CD1c-positive myeloid dendritic cell (primary cell): Measurements from ENCODE around the gene DPYSL4.
A peak's percentile ranks its signal among the peaks of the same experiment; 100 is the strongest.
"Not testable (repeated sequence)": the region's sequence is repeated elsewhere in the genome, so short reads cannot be mapped to it uniquely, and the experiment has no call there.

Source experiments
- DNase-seq: peaks from one replicate; pipeline ENCODE4 v3.0.0-alpha.2; 2016; ENCODE audit errors: extremely low spot score

Gene DPYSL4

GRCh38 chr10:132149917-132150316, 36.8 kb upstream of the DPYSL4 start:
- DNase-seq: no peak

- DNase-seq: no peak
Observed at GRCh38 chr10:132150777-132151176, 36.0 kb upstream of the DPYSL4 start.

- DNase-seq: no peak
Observed at GRCh38 chr10:132151286-132151950, 35.3 kb upstream of the DPYSL4 start.

- DNase-seq: no peak
Observed at GRCh38 chr10:132151951-132152505, 34.7 kb upstream of the DPYSL4 start.

GRCh38 chr10:132152896-132153580, 33.7 kb upstream of the DPYSL4 start:
- DNase-seq: no peak

- DNase-seq: no peak
Observed at GRCh38 chr10:132153616-132154217, 33.0 kb upstream of the DPYSL4 start.

- DNase-seq: no peak
Observed at GRCh38 chr10:132154440-132154839, 32.3 kb upstream of the DPYSL4 start.

GRCh38 chr10:132154931-132155330, 31.8 kb upstream of the DPYSL4 start:
- DNase-seq: no peak

GRCh38 chr10:132155723-132156381, 30.9 kb upstream of the DPYSL4 start:
- DNase-seq: no peak

- no peak for DNase-seq
Observed at GRCh38 chr10:132156382-132156781, 30.4 kb upstream of the DPYSL4 start.

GRCh38 chr10:132157101-132157500, 29.6 kb upstream of the DPYSL4 start:
- DNase-seq: no peak

- no peak for DNase-seq
Observed at GRCh38 chr10:132158122-132158741, 28.5 kb upstream of the DPYSL4 start.

- DNase-seq: no peak
Observed at GRCh38 chr10:132158823-132159222, 27.9 kb upstream of the DPYSL4 start.

- DNase-seq: not testable (repeated sequence)
Observed at GRCh38 chr10:132159302-132160230, 27.2 kb upstream of the DPYSL4 start.

- DNase-seq: not testable (repeated sequence)
Observed at GRCh38 chr10:132160231-132160630, 26.5 kb upstream of the DPYSL4 start.

- not testable (repeated sequence) for DNase-seq
Observed at GRCh38 chr10:132160834-132161622, 25.7 kb upstream of the DPYSL4 start.

- DNase-seq: no peak
Observed at GRCh38 chr10:132162021-132162531, 24.7 kb upstream of the DPYSL4 start.

- DNase-seq: no peak
Observed at GRCh38 chr10:132162590-132163277, 24.0 kb upstream of the DPYSL4 start.

- peak; percentile 38 for DNase-seq
Observed at GRCh38 chr10:132163278-132163765, 23.4 kb upstream of the DPYSL4 start.
